ENCODE measurements around the gene ZNF862.

GRCh38 chr7:149859369-149859768 lies 21.2 kb downstream of the ZNF862 start:
- TF ChIP-seq CTCF (conservative IDR thresholded peaks at IDR 0.05; ENCODE audit: low read depth in 2 of 2) (no peak), NANOG (IDR thresholded peaks at IDR 0.05; ENCODE audit: borderline replicate concordance) (no peak), ETS1 (IDR thresholded peaks at IDR 0.05) (no peak), EZH2 (IDR thresholded peaks at IDR 0.05; ENCODE audit: low read depth, unreplicated experiment) (no peak), REST (IDR thresholded peaks at IDR 0.05; ENCODE audit: unreplicated experiment) (no peak), CREB1 (CRISPR knock-in tag; IDR thresholded peaks at IDR 0.05; ENCODE audit: low read depth) (no peak), POLR2AphosphoS5 (IDR thresholded peaks at IDR 0.05; ENCODE audit: low read depth) (no peak), EZH2phosphoT487 (IDR thresholded peaks at IDR 0.05; ENCODE audit: unreplicated experiment) (no peak), ZNF114 (CRISPR knock-in tag; IDR thresholded peaks at IDR 0.05) (no peak), JUNB (IDR thresholded peaks at IDR 0.05; ENCODE audit: unreplicated experiment) (no peak), STAT1 (IDR thresholded peaks at IDR 0.05; ENCODE audit: unreplicated experiment) (no peak)
